ENCODE results near the gene NRP1.

Gene NRP1

DNA sequence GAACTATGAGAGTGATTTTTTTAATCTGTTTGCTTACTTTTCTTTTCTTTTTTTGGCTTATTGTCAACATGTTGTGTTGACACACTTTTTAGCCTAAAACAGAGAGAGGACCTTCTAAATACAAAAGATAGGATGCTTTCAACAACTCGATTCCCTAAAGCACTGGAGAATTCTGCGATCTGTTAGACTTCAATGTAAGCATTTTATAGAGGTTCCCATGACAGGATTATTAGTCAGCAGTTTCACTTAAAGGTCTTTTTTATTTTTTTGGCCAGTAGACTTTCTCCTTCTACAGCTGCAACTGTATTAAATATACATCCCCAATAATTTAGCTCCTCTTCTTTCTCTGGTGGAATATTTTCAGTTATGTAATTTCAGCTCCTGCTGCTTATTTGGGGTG, 12.7 kb upstream of the NRP1 start:
- DNase-seq: no peak

DNA sequence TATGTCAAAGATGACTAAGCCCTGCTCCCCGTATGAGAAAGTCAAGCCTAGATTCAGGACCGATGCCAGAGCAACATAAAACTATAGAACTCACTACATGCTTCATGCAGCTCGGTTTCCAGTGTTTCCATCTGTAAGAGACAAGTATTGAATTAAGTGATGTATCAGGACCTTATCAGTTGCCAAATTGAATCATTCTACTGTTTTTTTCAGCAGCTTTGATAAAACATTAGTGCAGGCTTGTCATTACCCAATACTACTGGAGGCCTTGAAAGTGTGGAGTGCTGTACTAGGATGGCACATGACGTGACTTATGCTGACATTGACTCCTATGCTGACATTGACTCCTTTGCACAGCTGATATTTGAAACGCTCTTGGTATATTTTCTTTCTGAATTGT, 10.8 kb upstream of the NRP1 start:
- no peak for DNase-seq

- no peak for DNase-seq
These were observed 10.2 kb upstream of the NRP1 start for GRCh38 chr10:33344676-33345075.

- no peak for DNase-seq
These were observed 7.2 kb upstream of the NRP1 start for GRCh38 chr10:33341637-33342036.

- DNase-seq: no peak
These were observed 3.0 kb upstream of the NRP1 start for GRCh38 chr10:33337326-33337957.

DNA sequence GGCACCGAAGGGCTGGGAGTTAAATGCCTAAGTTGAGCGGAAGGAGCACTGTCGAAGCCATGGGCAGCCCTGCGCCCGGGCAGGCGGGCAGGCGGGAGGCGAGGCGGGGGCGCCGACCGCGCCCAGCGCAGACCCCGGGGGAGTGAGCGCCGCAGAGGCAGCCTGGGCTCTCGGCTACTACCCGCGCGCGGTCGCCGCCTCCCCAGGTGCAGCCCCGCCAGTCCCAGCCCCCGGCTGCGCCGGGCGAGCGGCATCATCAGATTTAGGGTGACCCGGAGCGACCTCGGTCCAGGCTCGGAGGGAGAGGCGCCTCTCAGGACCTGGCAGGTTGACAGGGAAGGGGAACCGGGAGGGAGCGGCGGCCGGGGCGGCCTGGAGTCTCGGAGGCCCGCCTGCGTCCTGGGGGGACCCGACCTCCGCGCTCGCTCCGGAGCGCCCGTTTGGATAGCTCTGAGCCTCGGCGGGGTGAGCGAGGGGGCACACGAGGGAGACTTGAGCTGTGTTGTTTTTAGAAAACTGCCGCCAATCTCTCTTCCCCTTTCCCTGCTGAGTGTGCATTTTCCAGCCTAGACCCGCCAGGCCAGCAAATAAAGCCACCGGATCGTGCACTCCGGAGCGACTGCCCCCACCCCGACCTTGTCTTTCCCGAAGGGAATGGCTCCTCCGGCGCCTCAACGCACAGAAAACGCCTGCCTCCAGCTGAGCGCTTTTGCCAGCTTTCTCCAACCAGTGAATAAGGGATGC, 2.3 kb upstream of the NRP1 start:
- DNase-seq: no peak

GRCh38 chr10:33335801-33336581, 1.5 kb upstream of the NRP1 start:
- no peak for DNase-seq

DNA sequence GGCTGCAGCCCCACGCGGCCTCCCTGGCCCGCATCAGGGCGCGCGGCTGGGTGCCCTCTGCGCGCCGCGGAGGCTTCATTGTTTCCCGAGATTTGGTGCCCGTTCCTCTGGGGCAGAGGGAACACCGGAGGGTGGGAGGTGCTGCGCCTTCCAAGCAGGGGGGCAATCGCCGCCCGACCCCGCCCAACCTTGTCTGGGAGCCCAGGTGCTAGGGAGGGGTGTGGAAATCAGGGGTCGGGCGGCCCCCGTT, 1.0 kb upstream of the NRP1 start:
- no peak for DNase-seq

DNA sequence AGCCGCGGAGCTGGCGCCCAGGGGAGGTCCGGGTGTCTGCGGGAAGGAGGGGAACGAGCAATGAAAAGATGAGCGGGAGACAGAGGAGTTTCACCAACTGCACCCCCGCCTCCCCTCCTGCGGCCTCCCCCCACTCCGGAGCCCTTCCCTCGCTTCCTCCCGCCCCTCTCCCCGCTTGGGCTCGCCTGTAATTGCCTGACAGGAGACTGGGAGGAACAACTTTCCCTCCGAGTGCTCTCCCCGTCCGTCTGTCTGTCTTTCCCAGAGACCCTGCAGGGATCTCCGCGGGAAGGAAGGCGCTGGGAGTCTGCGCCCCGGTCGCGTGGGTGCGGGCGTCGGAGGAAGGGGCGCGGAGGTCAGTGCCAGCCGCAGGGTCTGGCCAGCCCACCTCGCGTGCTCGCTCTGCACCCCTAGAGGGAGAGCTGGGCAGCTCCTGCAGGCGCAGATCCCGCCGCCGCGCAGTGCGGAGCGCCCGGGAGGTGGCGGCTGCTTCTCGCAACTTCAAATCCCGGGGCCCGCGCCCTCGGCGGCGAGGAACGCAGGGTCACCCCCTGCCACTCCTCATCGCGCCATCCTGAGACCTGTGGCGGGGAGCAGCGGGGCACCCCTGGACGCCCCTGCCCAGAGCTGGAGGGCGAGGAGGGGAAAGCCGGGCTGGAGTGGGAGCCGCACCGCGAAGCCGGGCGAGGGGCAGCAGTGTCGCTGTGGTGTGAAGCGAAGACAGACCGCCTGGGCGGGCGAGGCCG, 511 bp upstream of the NRP1 start:
- no peak for DNase-seq

DNA sequence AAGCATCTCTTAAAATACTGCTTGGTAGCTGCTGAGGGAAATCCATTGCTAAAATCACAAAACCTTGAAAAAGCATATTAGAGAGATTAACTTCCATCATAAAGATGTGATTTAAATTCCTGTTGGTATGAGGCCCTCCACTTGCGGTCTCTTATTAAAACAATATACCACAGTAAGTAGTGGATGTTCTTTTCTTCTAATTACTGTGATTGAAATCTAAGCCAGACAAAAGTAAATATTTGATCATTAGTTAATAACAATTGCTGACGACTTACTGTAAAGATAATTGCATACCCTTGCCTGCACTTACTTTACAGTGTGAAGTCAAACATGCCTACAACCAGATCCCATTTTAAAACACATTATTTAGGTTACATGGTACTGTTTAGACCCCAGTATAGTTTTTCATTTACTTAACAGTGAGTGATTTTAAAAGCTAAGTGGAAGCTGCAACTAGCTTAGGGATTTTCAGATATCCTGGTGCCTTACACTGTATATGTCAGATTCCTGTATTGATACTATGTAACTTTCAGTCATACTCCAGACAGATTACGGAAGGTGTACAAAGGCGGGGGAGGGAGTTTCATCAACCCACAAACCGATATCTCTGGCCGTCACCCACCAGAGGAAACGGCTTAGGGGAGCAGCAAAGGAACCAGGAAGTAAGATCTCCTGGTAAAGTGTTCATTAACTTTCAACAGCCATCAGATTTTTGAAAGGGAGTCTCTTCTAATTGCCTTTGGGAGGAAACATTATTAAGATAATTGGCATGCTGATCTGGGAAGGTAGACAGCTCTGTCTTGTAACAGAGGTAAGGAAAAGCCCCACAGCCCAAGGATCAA, 986 bp downstream of the NRP1 start:
- peak; percentile 41 for DNase-seq

DNA sequence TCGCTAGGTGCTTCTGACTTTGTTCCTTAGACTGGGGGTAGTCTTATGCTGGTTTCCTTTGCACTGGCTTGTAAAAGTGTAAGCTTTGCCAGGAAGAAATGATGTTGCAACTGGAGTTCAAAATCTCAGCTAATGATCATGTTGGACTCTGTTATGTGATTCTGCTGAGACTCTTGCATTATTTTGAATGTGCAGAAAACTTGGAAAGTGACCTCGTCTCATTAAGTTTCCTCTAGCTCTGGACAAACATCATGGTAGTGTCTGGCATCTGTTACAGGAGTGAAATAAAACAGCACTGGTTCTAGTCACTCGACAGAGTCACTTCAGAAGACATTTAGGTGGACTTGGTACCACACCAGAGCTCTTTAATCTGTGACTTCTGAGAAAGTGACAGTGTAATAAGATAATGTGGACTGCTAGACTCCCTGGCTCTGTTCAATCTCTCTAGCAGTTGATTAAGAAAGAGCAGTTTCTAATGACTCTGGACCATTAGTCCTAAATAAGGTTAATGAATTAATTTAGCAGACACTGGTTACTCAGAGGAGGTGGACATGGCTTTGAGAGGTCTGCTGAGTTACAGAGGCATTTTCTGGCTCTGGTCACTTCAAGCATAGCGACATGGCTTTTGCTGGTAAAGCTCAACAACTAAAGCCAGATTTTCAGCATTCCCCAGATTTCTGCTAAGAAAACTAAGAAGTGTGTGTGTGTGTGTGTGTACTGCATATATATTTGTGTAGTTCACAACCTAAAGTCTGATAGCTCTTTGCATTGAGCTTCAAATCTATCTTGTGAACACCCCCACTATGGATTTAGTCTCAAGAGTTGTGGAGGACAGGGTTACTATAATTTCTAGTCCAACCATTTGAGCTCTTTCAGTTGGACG, 2.0 kb downstream of the NRP1 start:
- DNase-seq: no peak

- no peak for DNase-seq
These were observed 3.1 kb downstream of the NRP1 start for GRCh38 chr10:33331379-33331694.

DNA sequence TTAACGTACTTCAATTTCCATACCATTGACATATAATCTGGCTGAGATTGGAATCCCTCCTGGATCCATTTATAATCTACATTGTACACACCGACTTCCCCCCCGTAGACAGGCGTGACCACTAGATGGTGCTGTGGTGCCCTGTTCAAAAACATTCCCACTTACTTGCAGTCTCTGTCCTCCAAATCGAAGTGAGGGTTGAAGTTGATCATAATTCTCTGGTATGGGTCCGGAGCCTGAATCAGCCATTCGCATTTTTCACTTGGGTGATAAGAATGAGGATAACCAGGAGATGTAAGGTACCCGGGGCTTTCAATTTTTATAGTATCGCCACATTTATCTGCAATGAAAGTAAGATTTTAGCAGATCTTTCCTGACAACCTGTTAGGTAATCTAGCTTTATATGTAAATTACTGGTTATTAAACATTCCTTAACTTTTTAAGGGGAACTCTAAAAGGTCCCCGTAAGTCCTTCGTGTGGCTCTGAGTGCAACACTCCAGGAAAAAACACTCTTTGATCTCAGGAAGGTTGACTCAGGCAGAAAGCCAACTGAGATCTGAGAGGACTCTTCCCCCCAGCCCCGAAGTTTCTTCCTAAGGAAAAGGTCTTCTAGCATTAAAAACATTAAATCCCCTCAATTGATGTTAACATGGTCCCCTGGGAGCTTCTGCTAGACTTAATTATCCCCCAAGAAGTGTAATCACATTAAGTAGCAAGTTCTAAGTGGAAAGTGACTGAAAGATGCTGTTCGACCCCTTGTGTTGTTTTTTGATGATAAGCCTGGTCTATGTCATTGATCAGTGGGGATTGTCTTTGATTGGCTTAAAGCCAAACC, 3.7 kb downstream of the NRP1 start:
- peak; percentile 71 for DNase-seq

DNA sequence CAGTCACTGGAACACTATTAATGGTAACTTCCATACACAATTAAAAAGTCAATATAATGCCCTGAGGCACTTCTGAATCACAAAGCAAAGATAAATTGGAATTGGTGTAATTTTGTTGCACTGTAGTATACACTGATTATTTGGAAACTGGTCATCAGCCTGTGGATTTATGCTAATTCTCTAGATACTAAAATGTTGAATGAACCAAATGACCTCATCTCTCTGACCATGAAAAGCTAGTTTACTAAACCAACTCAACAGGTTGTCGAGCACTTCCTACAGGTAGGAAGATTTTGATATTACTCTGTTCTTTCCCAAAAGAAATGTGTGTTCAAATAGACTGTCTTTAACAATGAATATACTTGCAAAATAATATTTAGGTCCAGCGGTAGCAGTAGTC, 5.3 kb downstream of the NRP1 start:
- DNase-seq: no peak

- no peak for DNase-seq
These were observed 6.2 kb downstream of the NRP1 start for GRCh38 chr10:33328253-33328652.

DNA sequence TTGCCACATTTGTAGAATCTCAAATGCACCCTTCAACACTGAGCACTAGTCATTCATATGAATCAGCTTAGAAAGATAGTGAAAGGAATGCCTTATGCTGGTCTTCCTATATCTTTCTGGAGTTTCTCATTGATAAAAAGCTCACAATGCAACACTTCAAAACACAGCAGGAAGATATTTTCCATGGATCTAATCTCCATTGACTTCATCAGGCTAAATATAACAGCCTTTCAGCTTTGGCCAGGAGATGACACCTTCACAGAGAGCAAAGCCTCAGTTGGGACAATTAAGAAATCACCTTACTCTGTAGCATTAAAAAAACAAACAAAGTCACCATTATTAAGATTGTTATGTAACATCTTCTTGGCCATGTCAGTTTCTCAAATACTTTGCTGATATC, 6.7 kb downstream of the NRP1 start:
- DNase-seq: no peak

- no peak for DNase-seq
These were observed 7.5 kb downstream of the NRP1 start for GRCh38 chr10:33326933-33327332.

GRCh38 chr10:33325929-33326328, 8.5 kb downstream of the NRP1 start:
- no peak for DNase-seq

DNA sequence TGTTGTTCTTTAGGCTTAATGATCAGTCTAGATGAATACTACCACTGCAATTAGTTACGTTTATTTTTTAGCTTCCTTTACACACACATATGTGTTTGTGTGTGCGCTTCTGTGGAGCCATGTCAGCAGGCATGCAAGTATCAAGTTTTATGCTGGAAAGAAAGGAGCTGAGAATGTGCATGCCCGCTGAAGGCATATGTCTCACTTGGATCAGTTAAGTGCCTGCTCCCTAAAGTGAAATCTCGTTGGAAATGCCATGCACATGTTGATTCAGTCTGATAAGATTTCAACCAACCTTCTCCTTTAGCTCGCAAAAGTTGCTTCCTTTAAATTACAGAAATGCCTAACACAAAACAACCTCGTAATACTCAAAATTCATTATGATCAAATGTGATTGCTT, 10.7 kb downstream of the NRP1 start:
- no peak for DNase-seq

GRCh38 chr10:33321516-33321915, 13.0 kb downstream of the NRP1 start:
- DNase-seq: no peak

DNA sequence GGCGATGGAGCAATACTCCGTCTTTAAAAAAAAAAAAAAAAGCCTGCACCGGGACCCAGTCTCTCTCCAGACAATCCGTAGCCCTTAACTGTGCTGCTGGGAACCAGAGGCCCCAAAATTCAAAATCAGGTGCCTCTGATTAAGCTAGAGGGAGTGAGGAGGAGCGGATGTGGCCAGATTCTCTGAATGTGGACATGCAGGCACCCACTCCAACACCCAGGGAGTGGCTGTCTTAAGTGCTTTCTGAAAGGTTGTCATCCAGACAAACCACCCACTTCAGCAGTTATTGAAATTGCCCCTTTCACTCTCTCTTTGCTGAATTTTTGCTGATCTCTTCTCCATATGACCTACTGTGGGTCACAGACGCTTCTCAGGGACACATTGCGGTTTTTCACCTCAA, 14.2 kb downstream of the NRP1 start:
- DNase-seq: no peak
